ENCODE data around the gene CORO1A.
"Not testable (repeated sequence)": the region's sequence is repeated elsewhere in the genome, so short reads cannot be mapped to it uniquely, and the experiment has no call there.

The CORO1A gene

DNA sequence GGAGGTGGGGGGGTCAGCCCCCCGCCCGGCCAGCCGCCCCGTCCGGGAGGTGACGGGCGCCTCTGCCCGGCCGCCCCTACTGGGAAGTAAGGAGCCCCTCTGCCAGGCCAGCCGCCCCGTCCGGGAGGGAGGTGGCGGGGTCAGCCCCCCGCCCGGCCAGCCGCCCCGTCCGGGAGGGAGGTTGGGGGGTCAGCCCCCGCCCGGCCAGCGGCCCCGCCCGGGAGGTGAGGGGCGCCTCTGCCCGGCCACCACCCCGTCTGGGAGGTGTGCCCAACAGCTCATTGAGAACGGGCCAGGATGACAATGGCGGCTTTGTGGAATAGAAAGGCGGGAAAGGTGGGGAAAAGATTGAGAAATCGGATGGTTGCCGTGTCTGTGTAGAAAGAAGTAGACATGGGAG lies 13.3 kb upstream of the CORO1A start:
- not testable (repeated sequence) for DNase-seq (ENCODE audit: low spot score)

DNA sequence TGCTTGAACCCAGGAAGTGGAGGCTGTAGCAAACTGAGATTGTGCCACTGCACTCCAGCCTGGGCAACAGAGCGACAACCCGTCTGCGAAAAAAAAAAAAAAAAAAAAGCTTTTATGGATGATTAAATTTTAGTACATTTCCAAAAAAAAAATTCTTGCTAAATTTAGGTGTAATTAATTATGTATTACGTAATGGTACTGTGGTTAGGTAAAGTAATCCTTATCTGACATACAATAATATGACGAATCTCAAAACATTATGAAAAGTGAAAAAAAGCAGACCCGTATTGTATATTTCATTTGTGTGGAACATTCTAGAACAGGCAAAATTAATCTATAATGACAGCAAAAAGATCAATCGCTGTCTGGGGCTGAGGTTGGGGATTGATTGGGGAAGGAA lies 10.3 kb upstream of the CORO1A start:
- no peak for DNase-seq (ENCODE audit: low spot score)

DNA sequence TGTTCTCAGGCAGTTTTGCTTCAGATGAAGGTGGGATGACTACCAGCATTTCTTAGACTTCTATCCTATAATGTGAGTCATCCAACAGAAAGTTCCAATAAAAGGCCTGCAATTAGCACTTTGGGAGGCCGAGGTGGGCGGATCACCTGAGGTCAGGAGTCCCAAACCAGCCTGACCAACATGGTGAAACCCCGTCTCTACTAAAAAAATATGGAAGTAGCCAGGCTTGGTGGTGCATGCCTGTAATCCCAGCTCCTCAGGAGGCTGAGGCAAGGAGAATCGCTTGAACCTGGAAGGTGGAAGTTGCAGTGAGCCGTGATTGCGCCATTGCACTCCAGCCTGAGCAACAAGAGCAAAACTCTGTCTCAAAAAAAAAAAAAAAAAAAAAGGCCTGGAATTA lies 6.5 kb upstream of the CORO1A start:
- DNase-seq (ENCODE audit: low spot score): not testable (repeated sequence)

DNA sequence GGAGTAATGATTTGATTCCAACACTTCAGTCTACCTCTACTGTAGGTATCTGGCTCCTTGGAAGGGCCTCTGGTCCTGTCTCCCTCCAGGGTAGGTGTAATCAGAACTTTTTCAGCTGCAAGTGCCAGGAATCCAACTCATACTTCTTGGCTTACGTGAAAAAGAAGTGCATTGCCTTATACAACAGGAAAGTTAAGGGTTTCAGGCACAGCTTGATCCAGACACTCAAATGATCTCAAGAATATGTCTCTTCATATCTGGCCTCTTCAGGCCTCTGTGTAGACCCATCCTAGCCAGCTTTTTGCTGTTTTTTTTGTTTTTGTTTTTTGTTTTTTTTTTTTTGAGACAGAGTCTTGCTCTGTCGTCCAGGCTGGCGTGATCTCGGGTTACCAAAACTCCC lies 4.2 kb upstream of the CORO1A start:
- no peak for DNase-seq (ENCODE audit: low spot score)

DNA sequence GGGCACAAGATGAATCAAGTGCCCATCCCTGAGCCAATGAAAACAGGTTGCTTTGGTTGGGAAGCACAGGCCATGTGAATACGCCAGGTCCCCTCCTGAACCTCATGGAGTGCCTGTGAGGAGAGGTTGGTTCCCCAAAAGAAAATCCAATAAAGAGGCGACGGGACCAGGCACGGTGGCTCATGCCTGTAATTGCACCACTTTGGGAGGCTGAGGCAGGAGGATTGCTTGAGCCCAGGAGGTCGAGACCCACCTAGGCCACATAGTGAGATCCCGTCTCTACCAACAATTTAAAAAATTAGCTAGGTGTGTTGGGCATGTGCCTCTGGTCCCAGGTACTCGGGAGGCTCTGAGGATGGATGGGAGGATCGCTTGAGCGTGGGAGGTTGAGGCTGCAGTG lies 3.5 kb upstream of the CORO1A start:
- DNase-seq (ENCODE audit: low spot score): no peak

DNA sequence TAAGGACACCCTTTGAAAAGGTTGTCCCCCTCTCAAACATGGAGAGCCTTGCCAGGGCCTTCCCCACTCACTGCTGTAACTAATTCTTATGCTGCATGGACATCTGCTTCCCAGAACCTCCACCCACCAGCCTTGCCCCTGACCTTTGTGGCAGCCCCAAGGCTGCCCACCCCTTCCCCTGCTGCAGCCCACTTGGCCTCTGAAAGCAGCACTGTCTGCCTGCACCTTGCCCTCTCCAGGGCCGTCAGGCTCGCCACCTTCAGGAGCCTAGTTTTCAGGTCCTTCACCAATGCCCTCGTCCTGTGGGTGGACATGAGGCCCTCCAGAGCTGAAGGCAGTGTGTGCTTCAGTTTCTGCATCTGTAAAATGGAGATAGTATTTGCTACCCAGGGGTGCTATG lies 2.7 kb upstream of the CORO1A start:
- no peak for DNase-seq (ENCODE audit: low spot score)

DNA sequence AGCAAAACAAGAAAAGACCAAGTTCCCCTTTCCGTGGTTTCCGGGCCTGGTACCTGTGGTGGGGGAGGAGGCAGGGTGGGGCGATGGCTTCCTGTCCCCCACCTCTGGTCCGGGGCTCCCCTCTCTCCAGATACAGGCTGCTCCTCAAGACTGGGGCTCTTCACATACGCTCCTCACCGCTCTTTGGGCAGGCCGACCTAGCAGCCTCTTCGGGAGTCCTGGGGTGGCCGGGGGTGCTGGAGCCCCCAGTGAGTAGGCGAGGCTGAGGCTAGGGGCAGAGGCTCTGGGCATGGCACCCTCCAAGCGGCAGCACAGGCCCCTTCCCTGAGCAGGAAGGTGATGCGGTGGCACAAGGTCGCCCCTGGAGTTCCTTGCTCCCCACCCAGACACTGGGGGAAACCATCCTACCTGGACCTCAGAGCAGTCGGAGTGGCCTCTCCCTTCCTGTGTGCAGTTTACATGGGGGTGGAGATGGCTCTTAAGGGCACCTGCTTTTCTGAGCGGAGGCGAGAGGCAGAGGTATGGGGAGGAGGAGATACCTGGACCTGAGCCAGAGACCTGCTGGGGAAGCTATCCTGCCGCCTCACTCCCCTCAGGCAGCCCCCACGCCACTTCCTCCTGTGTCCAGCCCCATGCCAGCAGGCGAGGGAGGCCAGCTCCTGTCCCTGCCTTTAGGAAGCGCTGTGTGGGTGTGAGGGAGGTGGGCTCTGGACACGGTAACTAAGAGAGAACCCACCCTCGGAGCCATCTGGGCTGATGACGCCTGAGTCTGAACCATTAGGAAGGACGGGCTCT lies 891 bp downstream of the CORO1A start:
- no peak for DNase-seq (ENCODE audit: low spot score)

DNA sequence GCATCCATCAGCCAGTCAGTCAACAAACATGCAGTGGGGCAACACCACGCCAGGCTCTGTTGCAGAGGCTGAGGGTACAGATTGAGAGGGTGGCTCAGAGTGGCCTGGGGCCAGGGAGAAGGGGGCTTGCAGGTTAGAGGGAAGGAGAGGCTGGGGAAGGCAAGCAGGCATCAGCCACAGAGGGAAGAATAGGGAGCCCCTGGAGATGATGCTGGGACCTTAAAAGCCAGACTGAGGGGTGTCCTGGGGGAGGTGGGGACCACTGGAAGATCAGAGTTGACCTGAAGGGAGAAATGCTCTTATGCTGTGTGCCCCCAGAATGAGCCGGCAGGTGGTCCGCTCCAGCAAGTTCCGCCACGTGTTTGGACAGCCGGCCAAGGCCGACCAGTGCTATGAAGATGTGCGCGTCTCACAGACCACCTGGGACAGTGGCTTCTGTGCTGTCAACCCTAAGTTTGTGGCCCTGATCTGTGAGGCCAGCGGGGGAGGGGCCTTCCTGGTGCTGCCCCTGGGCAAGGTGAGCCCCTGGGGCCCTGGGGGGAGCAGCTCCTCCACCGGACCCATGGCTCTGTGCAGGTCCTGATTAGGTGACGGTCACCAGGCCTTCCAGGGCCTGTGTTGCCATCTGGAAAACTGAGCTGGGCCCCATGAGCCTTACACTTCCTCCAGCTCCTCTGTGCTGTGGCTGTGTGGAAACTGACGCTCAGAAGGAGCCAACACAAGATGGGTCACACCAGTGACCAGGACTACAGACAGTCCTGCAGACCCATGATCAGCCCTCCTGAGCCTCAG lies 1.7 kb downstream of the CORO1A start:
- no peak for DNase-seq (ENCODE audit: low spot score)

DNA sequence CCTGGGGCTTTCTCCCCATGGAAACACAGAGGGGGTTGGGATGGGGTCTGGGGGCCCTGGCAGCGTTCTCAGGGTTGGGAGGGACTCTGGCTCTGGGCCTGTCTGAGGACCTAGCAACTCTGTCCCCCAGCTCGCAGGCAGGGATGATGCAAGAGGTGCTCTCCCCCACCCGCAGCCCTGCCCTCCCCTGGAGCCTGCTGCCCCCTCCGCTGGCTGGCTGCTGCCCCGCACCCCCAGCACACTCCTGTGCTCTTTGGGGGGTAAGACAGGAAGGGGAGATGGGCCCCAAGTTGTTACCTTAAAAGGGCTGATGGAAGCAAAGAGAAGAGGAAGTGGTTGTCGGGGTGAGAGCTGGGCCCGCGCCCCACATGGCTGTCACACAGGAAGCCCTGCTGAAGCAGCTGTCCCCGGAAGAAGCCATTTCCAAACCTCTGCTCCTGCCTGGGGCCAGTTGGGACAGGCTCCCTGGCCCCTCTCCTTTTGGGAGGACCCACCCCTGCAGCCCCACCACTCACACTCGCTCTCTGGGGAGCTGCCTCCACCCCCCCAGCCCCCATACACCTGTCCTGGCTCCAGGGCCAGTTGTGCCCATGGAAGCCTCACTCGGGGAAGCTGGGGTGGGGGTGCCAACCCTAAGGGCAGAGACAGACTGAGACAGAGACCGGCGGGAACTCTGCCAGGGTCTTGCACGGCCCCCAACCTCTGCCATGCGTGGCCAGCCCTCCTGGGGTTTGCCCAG lies 2.5 kb downstream of the CORO1A start:
- DNase-seq (ENCODE audit: low spot score): no peak

DNA sequence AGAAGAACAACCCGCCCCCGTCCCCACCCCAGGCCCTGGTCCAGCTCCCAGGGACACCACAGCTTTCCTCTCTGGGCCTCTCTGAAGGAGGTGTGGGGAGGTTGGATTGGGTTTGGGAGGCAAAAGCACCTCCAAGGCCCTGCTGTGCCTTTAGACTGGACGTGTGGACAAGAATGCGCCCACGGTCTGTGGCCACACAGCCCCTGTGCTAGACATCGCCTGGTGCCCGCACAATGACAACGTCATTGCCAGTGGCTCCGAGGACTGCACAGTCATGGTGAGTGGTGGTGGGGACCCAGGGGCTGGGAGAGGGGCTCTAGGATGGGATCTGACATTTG lies 3.0 kb downstream of the CORO1A start:
- DNase-seq (ENCODE audit: low spot score): no peak

DNA sequence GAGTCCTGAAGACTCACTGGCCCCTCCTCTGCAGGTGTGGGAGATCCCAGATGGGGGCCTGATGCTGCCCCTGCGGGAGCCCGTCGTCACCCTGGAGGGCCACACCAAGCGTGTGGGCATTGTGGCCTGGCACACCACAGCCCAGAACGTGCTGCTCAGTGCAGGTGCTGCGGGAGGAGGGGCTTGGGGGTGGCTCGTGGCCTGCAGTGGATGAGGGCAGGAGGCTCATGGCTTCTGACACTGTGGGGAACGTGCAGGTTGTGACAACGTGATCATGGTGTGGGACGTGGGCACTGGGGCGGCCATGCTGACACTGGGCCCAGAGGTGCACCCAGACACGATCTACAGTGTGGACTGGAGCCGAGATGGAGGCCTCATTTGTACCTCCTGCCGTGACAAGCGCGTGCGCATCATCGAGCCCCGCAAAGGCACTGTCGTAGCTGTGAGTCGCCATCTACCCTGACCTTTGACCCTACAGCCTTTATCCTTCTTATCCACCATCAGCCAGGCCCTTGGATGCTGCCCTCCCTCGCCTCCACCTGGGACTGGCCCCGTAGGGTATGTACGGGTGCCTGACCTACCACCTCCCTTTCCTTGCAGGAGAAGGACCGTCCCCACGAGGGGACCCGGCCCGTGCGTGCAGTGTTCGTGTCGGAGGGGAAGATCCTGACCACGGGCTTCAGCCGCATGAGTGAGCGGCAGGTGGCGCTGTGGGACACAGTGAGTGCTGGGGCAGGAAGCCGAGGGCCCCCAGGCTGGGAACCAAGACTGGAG lies 3.6 kb downstream of the CORO1A start:
- DNase-seq (ENCODE audit: low spot score): peak; percentile 74

DNA sequence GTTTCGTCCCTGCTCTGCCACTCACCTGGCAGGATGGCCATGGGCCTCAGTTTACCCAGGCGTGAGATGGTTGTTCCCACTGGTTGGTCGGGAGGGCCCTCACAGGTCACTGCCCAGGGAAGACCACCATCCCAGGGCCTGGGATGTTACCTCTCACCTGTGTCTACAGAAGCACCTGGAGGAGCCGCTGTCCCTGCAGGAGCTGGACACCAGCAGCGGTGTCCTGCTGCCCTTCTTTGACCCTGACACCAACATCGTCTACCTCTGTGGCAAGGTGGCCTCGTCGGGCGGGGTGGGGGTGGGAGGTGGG lies 4.1 kb downstream of the CORO1A start:
- no peak for DNase-seq (ENCODE audit: low spot score)

DNA sequence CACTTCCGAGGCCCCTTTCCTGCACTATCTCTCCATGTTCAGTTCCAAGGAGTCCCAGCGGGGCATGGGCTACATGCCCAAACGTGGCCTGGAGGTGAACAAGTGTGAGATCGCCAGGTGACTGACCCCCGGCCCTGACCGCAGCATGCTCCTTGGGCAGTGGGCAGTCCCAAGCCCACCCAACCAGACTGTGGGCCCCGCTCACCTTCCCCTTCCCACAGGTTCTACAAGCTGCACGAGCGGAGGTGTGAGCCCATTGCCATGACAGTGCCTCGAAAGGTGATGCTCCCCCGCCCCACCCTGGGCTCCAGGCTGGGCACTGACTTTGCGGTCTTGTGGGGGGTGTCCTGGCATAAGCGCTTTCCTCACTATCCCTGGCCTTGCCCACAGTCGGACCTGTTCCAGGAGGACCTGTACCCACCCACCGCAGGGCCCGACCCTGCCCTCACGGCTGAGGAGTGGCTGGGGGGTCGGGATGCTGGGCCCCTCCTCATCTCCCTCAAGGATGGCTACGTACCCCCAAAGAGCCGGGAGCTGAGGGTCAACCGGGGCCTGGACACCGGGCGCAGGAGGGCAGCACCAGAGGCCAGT lies 4.7 kb downstream of the CORO1A start:
- no peak for DNase-seq (ENCODE audit: low spot score)

DNA sequence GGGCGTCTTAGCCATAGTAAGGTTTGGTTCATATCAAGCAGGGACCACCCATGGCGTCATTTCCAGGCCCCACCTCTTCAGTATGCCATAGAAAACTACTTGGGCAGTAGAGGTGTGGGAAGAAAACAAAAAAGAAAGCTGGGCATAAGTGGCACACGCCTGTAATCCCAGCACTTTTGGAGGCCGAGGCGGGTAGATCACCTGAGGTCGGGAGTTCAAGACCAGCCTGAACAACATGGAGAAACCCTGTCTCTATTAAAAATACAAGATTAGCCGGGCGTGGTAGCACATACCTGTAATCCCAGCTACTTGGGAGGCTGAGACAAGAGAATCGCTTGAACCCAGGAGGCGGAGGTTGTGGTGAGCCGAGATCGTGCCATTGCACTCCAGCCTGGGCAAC lies 7.8 kb downstream of the CORO1A start:
- DNase-seq (ENCODE audit: low spot score): not testable (repeated sequence)

DNA sequence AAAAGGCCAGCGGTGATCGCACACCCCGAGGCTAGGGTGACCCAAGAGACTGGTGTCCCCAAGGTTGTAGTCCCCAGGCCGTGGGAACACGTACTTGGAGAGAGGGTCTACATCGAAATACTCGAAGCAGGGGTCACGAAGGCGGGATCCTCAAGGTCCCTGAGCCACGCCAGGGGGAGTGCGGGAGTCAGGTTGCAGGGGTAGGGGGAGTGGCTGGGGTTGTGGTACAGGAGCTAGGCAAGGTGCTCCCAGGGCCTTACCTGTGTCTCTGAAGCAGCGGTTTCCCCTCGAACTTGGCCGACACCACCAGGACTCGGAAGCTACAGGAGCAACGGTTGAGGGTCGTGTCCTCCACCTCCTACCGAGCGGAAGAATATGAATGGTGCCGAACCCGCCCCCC lies 9.7 kb downstream of the CORO1A start:
- not testable (repeated sequence) for DNase-seq (ENCODE audit: low spot score)

DNA sequence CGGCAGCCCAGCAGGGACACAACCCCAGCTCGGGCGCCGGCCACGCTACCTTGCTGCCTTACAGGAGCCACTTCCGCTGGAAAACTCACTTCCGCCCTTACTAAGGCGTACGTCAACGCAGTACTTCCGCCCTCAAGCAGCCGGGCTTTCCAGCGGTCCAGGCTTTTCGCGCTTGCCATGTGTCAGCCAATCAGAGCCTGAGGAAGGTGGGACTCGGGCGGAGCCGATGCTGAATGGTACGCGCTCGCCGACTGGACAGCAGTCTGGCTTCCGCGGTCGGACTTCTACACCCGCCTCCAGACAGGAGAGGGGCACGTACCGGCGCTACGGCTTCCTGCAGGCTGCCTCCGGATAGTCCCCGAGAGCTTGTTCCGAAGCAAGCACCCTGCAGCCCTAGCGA lies 10.2 kb downstream of the CORO1A start, which contains the start of the genes BOLA2B and SLX1A:
TSS of gene BOLA2B (minus strand) at position 52 of the 400 bp plus-strand sequence. CDS start 71 bp downstream, outside the sequence.
TSS of gene SLX1A (plus strand) at position 261 of the 400 bp plus-strand sequence. CDS start 210 bp downstream, outside the sequence.
- DNase-seq (ENCODE audit: low spot score): not testable (repeated sequence)

DNA sequence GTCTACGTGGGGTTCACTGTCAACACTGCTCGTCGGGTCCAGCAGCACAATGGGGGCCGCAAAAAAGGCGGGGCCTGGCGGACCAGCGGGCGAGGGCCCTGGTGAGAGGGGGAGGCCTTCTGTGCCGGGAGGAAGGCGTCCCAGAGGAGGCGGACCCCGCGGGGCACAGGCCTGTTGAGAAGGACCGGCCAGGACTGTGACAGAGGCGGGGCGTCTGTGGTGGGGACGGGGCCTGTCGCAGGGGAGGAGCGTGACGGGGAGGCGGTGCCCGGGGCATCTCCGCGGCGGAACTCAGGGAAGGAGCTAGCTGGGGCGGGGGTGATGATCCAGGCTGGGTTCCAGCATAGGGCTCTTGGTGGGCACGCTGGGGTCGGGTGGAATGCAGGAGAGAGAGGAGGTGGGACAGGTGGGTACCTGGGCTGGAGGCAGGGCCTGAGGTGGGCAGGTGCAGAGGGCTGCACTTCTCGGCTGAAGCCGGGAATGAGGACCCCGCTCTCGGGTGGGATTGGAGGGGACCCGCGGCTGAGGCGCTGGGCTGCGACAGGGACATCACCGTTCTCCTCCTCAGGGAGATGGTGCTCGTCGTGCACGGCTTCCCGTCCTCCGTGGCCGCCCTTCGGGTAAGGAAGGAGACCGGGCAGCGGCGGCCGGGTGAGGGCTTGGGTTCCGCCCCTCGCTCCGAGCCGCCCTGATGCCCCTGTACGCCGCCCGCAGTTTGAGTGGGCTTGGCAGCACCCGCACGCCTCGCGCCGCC lies 10.9 kb downstream of the CORO1A start:
- not testable (repeated sequence) for DNase-seq (ENCODE audit: low spot score)

DNA sequence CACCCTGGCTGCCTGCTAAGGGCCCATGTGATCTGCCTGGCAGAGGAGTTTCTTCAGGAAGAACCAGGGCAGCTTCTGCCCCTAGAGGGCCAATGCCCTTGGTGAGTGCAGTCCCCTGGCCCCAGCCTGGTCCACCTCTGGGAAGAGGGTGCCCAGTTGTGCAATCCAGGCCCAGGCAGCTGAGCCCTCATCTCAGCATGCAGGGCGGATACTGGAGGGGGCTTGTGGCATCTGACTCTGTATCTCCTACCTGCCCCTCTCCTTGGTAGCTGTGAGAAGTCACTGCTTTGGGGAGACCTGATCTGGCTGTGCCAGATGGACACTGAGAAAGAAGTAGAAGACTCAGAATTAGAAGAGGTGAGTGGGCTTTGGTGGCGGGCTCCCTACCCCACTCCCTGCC lies 13.6 kb downstream of the CORO1A start:
- not testable (repeated sequence) for DNase-seq (ENCODE audit: low spot score)

DNA sequence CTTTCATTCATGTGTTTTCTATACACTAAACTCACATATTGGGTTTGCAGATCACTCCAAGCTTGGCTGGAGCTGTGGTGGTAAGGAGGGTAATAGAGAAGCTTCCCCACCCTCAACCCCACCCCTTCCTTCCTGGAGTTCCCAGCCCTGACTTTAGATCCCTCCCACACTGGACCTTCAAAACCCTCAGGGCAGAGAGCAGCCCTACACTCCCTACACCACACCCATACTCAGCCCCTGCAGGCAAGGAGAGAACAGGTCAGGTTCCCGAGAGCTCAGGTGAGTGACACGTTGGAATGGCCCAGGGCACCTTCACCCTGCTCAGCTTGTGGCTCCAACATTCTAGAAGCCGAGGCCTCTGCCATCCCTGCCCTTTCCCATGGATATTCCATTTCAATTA lies 15.6 kb downstream of the CORO1A start, which contains the start of gene SULT1A3:
TSS of gene SULT1A3 (plus strand) at position 207 of the 400 bp plus-strand sequence. CDS start 1,474 bp downstream, outside the sequence.
- not testable (repeated sequence) for DNase-seq (ENCODE audit: low spot score)

DNA sequence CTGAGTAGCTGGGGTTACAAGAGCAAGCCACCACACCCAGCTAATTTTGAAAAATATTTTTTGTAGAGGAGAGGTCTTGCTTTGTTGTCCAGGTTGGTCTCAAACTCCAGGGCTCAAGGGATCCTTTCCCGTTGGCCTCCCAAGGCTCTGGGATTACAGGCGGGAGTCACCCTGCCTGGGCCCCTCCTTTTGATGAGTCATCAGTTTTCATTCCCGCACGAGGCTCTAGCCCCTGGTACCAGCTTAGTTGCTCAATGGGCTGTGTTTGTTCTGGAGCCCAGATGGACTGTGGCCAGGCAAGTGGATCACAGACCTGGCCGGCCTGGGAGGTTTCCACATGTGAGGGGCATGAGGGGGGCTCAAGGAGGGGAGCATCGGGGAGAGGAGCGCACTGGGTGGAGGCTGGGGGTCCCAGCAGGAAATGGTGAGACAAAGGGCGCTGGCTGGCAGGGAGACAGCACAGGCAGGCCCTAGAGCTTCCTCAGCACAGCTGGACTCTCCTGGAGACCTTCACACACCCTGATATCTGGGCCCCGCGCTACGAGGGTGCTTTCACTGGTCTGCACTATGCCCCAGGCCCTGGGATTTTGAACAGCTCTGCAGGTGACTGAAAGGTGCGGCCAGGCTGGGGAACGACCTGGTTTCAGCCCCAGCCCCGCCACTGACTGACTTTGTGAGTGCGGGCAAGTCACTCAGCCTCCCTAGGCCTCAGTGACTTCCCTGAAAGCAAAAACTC lies 16.4 kb downstream of the CORO1A start:
- not testable (repeated sequence) for DNase-seq (ENCODE audit: low spot score)

All from hematopoietic multipotent progenitor cell treated with erythropoietin and hydrocortisone succinate and interleukin-3 and kit ligand, for 15 days (in vitro differentiated cells).